HG03521 (cell line): ENCODE measurements around the gene NHLRC4.

Experiments
- ATAC-seq: cut with Tn5 transposase; IDR thresholded peaks from one replicate; pipeline ENCODE4 v1.9.1; 2021; ENCODE audit warnings: mild to moderate bottlenecking, moderate library complexity; ENCODE audit not compliant: unreplicated experiment

NHLRC4 gene

GRCh38 chr16:566475-567372 is at the start of gene NHLRC4:
Gene NHLRC4, plus strand, starts transcription at chr16:567005. Its CDS starts 1,043 bp downstream, at chr16:568048.
- no peak for ATAC-seq

- ATAC-seq: no peak
These were observed 47.9 kb upstream of the NHLRC4 start for GRCh38 chr16:518858-519257.

GRCh38 chr16:519425-519824 is 47.4 kb upstream of the NHLRC4 start:
- no peak for ATAC-seq

- no peak for ATAC-seq
These were observed 46.7 kb upstream of the NHLRC4 start for GRCh38 chr16:519841-520687.

- ATAC-seq: no peak
These were observed 46.0 kb upstream of the NHLRC4 start for GRCh38 chr16:520847-521246.

GRCh38 chr16:521381-522210 is 45.2 kb upstream of the NHLRC4 start:
- ATAC-seq: no peak

GRCh38 chr16:522320-523096 is 44.3 kb upstream of the NHLRC4 start:
- ATAC-seq: no peak

GRCh38 chr16:523097-523741 is 43.6 kb upstream of the NHLRC4 start:
- ATAC-seq: no peak

- ATAC-seq: no peak
These were observed 42.3 kb upstream of the NHLRC4 start for GRCh38 chr16:524274-525040.

- ATAC-seq: no peak
These were observed 41.7 kb upstream of the NHLRC4 start for GRCh38 chr16:525123-525519.

GRCh38 chr16:525520-526180 is 41.2 kb upstream of the NHLRC4 start:
- ATAC-seq: no peak

GRCh38 chr16:526181-527014 is 40.4 kb upstream of the NHLRC4 start:
- ATAC-seq: no peak

GRCh38 chr16:527015-527903 is 39.5 kb upstream of the NHLRC4 start, which contains the start of gene CAPN15:
Gene CAPN15, plus strand, starts transcription at chr16:527712. Its CDS starts 19,127 bp downstream, at chr16:546839.
- peak; percentile 69 for ATAC-seq

GRCh38 chr16:528111-529011 is 38.4 kb upstream of the NHLRC4 start:
- no peak for ATAC-seq

GRCh38 chr16:529012-529575 is 37.7 kb upstream of the NHLRC4 start:
- ATAC-seq: no peak
